NCI-H1092 treated with DMSO at 0.1 percent for 48 hours (cell line): ENCODE results near the gene ZNF581.

Source experiments
- DNase-seq: peaks from one replicate; lab custom pipeline; 2025; lab: John Stamatoyannopoulos, UW

Gene ZNF581

DNA sequence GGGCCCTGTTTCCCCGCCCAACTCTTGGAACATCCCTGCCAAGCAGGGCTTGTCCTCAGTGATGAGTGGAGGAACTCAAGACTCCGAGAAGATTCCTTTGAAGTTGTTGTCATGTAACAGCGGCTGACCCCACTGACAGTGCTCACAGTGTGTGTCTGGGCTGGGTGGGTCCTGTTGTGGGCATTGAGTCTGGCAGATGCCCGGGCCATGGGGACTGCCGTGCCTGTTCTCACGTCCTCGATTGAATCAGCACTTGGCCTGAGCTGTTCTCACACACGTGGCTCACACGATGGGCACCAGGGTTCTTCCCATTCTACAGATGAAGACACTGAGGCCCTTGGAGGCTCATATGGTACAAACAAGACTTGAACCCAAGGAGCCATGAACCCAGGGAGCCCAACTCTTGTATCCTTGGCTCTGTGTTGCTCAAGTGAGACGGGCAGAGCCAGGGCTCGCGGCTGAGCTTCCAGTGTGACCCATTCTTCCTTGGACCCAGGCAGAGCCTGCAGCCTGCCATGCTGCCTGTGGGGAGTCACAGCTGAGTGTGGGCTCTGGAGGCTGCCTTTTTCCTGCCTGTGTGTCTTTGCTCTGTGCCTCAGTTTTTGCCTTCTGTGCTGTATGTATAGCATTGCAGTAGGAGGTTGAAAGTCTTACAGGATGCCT lies 23.0 kb downstream of the ZNF581 start:
- no peak for DNase-seq

DNA sequence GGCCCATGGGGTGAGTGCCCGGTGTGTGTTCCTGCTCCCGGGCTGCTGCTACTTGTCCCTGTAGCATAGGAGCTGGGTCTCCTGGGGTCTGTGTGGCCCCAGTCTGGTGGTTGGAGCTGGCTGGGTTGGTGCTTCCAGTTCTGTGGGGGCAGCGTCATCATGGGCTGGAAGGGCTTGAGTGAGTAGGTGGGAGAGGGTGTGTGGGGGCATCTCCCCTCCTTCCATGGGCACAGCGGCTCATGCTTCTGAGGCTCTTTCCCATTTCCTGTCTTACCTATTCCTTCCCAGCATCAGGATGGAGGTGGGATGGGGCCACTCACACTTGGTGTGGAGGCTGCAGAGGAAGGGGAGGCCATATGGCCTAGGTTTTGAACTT lies 23.5 kb downstream of the ZNF581 start:
- no peak for DNase-seq

DNA sequence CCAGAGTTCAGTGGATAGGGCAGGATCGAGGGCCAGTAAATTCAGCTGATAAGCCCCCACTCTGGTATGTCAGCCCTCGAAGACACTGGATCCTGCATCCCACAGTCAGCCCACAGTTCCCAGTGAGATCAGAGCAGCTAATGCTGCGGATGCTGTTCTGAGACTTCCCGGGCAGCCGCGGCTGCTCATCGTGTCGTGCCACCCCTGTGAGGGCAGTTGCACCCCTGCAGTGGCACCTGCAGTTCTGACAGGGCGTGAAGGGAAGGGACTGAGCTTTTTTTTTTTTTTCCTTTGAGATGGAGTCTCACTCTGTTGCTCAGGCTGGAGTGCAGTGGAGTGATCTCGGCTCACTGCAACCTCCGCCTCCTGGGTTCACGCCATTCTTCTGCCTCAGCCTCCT lies 24.1 kb downstream of the ZNF581 start:
- no peak for DNase-seq

DNA sequence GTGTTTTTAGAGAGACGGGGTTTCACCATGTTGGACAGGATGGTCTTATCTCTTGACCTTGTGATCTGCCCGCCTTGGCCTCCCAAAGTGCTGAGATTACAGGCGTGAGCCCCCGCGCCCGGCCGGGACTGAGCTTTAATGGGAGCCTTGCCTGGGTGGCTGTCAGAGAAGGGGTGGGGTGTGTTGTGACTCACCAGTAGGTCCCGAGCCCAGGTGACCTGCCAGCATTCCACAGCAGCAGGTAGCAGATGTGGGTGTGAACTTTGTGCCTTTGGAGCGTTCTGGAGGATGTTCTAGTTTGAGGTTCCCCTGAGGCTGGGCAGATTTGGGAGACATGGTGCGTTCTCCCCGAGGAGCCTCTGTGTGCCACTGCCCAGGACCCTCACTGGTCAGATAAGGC lies 24.5 kb downstream of the ZNF581 start:
- no peak for DNase-seq

DNA sequence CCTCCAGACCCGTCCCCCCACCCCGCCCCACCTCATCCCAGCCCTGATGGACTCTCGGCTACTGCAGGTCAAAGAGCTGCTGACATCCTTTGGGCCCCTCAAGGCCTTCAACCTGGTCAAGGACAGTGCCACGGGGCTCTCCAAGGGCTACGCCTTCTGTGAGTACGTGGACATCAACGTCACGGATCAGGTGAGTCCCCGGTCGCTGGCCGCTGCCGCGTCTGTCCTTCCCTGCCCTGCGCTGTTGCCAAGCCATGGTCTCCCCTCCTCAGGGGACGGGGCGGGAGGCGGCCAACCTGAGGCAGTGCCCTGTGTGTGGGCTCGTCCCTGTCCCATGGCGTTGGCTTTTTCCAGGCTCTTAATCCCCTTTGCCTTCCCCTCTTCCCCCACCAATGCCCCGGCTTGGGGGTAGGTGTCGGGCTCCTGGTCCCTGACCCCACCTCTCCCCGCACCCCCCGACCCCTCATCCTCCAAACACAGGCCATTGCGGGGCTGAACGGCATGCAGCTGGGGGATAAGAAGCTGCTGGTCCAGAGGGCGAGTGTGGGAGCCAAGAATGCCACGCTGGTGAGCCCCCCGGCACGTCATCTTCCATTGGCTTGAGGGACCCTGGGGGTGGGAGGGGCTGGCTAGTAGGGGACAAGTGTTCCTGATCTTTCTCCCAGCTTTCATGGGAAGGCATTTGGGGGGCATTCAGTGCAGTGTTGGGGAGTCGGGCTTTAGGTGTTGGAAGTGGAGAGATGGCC lies 25.3 kb downstream of the ZNF581 start:
- no peak for DNase-seq

DNA sequence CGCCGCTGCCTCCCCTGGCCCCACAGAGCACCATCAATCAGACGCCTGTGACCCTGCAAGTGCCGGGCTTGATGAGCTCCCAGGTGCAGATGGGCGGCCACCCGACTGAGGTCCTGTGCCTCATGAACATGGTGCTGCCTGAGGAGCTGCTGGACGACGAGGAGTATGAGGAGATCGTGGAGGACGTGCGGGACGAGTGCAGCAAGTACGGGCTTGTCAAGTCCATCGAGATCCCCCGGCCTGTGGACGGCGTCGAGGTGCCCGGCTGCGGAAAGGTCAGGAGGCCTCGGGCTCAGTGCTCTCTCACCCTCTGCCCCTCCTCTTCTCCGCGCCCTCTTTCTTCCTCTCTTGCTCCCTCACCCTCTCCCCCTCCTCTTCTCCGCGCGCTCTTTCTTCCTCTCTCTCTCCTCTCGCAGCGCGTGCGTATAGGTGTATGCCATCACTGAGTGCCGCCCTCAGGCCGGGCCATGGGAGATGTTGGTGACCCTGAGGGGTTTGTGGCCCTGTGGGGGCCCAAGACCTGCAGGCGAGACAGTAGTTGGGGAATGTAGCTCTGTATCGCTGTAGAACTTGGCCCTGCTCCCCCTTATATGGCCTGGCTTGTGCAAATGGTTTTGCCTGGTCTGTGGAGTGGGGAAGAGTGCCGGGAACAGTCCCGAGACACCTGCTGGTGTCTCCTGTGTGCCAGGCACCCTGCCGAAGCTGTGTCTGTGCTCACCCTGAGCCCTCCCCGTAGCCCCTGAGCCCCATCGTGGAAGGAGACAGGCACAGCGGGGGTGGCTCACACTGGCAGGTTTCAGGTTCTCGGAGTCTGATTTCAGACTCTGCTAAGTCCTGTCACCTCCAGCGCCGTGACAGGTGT lies 26.2 kb downstream of the ZNF581 start:
- no peak for DNase-seq

DNA sequence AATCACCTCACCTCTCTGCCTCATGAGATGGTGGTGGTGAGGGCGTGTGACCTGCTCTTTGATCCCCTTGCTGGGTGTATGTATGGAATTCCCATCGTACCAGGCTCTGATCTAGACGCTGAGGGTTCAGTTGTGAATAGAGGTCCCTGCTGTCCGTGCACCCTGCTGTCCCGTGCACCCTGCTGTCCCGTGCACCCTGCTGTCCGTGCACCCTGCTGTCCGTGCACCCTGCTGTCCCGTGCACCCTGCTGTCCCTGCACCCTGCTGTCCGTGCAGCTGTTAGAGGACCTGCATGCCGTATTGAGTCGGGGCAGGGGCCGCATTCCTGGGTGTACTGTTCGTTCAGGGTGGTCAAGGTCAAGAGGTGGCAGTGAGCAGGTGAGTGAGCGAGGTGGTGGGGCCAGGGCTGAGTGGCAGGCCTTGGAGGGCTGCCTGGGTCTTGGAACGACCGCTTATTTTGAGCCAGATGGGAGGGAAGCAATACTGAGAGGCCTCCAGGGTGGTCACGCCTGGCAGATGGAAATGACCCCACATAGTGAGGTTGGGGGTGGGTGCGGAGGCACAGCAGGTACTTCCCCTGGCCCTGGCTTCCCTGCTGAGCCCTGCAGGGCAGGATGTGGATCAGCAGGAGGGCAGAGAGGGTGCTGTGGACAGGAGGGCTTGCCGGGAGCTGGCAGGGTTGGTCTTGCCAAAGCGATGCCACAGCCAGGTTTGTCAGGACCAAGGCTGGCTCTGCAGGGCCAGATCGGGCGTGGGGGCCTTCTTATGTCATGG lies 27.0 kb downstream of the ZNF581 start:
- DNase-seq = peak; percentile 21

DNA sequence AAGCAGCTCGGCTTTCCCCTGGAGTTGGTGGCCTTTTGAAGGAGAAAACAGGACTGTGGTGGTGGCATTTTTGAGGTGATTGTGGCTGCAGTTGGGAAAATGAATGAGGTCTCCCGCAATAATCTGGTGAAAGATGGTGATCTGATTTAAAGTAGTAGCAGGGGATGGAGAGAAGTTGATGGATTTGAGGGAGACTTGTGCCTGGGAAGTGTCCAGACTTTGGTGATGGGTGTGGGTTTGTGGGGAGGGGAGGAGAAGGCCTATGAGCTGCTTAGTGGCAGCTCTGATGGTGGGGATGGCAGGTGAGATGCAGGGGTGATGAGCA lies 27.6 kb downstream of the ZNF581 start:
- no peak for DNase-seq

DNA sequence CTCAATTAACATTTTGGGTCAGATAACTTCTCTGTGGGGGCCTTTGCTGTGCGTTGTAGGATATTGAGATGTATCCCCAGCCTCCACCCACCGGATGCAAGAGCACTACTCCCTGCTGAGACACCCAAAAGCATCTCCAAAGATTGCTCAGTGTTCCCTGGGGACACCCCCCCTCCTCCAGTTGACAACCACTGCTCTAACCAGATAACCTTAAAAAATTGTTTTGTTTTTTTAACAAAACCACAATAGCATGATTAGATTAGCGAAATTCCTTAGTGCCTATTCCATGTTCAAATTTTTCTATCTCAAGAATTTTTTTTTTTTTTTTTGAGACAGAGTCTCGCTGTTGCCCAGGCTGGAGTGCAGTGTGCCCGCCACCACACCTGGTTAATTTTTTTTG lies 29.0 kb downstream of the ZNF581 start:
- no peak for DNase-seq

DNA sequence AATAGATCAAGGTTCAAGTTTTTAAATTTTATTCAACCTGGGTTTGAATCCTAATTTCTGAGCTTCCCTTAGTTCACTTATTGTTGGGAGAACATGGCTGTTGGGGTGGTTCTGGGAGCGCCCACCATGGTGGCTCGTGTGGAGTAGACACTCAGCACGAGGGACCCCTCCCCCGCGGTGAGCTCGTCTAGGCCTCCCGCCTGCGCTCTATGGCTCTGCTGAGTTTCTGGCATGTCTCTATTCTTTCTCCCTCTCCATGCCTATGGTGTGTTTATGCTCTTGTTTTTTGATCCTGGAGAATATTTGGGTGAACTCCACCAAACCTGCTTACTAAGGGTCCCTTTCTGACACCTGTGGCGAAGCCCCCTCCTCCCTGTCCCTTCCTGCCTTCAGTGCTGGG lies 30.0 kb downstream of the ZNF581 start:
- DNase-seq = no peak

DNA sequence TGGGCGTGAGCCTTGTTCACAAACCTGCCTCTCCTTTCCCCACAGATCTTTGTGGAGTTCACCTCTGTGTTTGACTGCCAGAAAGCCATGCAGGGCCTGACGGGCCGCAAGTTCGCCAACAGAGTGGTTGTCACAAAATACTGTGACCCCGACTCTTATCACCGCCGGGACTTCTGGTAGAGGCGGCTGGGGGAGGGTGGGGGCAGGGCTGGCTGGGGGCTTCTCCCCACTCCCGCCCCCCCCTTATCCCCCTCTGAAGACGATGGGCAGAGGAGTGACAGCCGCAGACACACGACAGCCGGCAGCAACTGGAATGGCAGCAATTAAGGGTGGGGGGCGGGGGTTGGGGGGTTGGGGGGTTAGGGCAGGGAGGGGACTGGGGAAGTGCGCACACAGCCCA lies 30.4 kb downstream of the ZNF581 start:
- DNase-seq = no peak

DNA sequence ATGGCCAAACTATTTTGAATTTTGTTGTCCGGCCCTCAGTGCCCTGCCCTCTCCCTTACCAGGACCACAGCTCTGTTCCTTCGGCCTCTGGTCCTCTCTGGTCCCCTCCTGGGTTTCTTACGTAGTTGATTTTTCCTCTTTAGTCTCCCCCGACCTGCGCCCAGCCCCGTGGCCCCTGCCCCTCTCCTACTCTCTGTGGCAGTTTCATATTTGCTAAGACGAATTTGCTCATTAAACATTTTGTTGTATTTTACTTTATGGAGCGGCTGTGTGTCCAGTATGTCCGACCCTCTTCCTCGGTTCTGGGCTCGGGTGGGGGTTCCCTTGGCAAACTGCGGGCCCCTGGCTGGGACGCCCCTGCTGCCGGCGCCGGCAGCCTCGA lies 31.0 kb downstream of the ZNF581 start:
- DNase-seq = no peak

DNA sequence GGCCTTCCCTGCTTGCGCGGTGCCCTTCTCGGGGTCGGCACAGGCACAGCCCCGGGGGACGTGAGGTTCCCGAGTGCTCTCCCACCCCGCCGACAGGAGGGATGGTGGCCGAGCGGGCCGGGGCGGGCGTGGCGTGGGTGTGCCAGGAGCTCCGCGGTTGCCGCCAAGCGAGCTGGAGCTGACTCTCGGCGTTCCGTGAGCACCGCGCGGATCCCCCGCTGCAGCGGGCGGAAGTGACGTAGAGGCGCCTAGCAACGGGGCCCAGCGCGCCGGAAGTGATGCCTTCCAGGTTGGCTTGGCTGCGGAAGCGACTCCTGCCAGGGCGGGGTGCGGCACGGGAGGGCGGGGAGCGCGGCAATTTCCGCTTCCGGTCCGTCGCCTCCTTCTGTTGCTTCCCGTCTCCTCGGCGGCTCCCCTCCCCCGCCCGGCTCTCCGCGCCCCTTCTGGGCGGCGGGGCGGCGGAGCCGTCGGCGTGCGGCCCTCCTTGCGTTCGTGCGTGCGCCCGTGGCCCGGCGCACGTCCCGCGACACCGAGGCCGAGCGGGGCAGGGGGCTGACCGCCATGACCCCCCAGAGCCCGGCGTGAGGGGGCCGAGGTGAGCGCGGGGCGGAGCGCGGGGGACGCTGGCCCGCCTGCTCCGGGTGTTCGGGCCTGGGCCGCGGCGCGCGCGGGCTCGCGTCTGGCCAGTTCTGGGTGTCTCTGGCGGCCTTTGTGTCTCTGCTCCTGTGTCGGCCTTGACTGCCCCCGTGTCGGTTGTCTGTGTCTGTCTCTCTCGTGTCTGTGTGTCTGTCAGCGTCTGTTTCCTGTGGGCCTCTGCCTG lies 31.6 kb downstream of the ZNF581 start, which contains the start of gene EPN1:
TSS of gene EPN1 (plus strand) at position 386 of the 820 bp plus-strand sequence. CDS start 3,402 bp downstream, outside the sequence.
- DNase-seq = peak; percentile 90

DNA sequence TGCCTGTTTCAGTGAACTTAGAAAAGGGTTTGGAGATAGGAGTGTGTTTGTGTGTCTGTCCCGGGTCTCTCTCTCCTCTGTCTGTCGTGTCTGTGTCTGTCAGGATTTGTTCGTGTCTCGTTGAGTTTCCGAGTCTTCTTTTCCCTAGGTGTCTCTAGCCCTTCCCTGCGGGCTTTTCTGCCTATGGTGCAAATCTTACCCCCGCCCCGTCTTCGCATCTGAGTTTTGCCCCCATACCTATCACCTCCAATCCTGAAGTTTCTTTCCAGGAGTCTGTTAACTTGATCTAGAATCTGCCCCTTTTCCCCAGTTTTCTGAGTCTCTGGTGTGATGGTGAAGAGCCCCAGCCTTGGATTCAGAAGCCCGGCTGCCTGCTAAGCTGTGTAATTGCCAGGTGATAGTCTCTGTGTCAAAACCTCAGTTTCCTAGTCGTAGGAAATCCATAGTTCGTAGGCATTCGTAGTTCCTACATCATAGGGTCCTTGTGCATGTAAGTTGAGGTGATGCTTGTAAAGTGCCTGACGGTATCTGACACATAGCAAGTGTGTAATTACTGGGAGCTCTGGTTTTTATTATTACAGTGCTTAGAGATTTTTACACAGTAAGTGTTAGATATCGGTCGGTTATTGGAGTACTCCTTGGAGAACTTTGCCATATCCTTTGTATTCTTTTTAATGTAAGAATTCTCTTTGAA lies 32.4 kb downstream of the ZNF581 start:
- DNase-seq = no peak

DNA sequence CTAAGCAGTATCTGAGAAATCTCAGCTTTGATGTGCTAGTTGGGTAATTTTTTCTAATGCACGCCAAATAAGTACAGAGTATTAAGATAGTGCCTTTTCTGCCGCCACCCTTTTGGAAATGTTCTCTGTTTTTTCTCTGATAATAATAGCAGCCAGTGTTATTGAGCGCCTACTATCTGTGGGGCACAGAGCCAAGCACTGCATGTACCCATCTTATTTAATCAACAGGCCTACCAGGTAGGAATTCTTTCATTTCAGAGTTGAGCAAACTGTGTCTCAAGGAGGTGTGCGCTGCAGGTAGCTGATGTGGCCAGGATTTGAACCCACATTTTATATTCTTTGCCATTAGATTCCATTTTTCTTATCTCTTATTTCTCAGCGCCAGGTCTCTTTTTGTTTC lies 32.9 kb downstream of the ZNF581 start:
- DNase-seq = no peak

DNA sequence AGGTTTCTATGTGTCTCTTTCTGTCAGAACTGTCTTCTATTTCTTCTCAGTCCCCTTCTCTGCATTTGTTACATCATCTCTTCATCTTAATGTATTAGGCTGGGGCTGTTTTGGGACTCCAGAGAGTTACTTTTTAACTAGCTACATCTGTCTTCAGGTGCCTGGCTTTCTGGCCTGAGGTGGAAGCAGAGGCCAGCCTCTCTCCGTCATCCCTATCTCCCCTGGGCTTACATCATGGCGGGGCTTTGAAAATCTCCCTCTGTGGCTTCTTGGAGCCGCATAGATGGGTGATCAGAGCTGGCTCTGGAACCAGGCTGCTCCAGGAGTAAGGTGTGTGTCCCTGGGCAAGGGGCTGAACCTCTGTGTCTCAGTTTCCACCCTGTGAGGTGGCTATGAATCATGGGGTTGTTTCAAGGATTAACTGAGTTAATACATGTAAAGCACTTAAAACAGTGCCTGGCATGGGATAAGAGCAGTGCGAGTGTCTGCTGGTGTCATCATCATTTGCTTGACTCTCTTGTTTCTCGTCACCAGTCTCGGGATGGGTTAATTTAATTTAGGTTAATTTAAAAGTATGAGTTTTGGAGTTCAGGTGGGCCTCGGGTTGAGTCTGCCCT lies 33.5 kb downstream of the ZNF581 start:
- DNase-seq = no peak

DNA sequence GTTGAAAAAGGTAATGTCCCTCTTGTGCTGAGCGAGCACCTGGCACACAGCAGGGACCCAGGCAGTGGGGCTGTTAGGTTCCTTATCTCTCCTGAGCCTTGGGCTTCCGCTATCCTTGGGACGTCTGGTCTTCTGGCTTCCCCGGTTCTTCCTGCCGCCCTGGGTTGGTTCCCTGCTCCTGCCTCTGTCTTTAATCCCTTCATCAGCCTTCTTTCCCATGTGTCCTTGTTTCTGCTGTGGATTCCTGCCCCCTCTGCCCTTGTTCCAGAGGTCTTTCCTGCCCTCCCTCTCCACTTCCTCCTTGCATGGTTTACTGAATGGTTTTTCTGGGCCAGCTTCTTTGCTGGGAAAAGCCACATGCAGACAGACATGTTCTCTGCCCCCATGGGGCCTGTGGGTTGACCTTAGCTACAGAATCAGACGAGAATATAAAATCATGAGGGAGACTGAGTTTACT lies 34.2 kb downstream of the ZNF581 start:
- DNase-seq = no peak

DNA sequence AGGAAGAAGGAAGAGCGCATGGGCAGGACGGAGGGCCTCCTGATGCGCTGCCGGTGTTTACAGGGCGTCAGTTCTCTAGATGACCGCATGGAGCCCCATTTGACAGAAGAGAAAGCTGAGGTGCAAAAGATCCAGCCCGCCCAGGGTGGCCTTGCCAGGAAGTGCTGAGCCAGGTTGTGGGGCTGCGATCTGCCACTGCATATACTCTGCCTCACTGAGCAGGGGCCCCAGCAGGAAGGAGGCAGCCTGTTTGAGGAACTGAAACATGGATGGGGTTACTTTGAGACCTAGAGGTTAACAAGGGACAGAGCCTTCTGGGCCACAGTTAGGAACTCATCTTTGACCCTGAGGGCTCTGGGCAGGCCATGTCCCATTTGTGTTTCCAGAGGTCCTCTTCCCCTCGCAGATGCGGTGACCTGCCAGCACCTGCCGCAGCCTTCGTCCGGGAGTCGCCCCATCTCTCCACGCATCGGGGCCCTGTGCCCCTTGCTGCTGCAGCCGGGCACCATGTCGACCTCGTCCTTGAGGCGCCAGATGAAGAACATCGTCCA lies 34.7 kb downstream of the ZNF581 start:
- no peak for DNase-seq

DNA sequence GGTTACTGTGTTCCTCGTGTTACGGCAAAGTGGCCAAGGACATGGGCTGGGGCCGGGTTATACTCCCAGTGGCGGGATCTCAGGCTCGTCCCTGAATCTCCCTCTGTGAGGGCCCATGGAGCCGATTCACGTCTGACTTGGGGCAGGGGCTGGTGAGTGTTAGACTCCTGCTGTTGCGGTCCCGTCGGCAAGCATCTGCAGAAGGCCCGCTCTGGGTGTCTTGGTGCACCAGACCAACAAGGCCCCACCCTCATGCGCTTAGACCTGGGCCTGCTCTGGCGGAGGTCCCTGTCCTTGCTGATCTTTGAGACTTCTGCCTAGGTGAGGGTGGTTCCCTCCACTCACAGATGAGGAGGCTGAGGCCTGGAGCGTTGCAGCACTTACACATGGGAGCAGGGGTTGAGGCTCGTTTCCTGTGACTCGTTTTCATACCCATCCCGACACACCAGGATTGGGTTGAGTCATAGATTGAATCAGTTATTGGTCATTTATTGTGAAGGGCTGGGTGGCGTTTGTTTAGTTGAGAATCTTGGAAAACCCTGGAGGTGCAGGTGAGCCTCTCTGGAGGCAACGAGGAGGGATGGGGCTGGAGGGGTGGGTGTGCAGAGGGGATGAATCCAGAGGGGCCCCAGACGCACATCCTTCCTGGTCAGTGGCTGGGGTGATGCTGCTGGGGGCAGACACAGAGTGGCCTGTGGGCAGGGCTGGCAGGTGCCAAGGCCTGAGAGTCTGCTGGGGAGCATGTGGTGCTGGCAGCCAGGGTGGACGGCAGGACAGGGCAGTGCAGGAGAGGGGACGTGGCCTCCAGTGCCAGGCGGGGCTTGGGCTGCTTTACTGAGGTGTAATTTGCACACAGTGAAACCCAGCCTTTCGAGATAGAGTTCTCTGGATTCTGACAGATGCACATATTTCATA lies 36.2 kb downstream of the ZNF581 start:
- no peak for DNase-seq
